ENCODE measurements around the gene NPFF. TPM values are rescaled to one million over a fixed set of nuclear protein-coding genes. Genes with fewer than 3 reads are reported as not detected.

The NPFF gene
- total RNA-seq, 1 donor from 2014 or later = not detected

- no peaks in the 10 kb centered on the region for H3K27me3 ChIP-seq (ENCODE audit: control insufficient read depth, insufficient read depth, low read length)
- TF ChIP-seq CTCF (IDR thresholded peaks at IDR 0.05; ENCODE audit: insufficient read depth, low read length, poor library complexity, severe bottlenecking) = no peak
- DNase-seq (ENCODE audit: low read depth) = no peak
- H3K36me3 ChIP-seq (ENCODE audit: control insufficient read depth, insufficient read depth, low read length) = no peaks in the 10 kb centered on the region
- H3K4me3 ChIP-seq (ENCODE audit: low read depth, low read length) = no peak overlapping the region
These were observed 6.6 kb upstream of the NPFF start for GRCh38 chr12:53513712-53514410.

- no peaks in the 10 kb centered on the region for H3K27me3 ChIP-seq (ENCODE audit: control insufficient read depth, insufficient read depth, low read length)
- no peak overlapping the region for H3K4me3 ChIP-seq (ENCODE audit: low read depth, low read length)
- H3K36me3 ChIP-seq (ENCODE audit: control insufficient read depth, insufficient read depth, low read length) = peaks cover 2% of the 10 kb centered on the region
- TF ChIP-seq CTCF (IDR thresholded peaks at IDR 0.05; ENCODE audit: insufficient read depth, low read length, poor library complexity, severe bottlenecking) = no peak
- no peak for DNase-seq (ENCODE audit: low read depth)
These were observed 3.0 kb upstream of the NPFF start for GRCh38 chr12:53510181-53510812.

- H3K27me3 ChIP-seq (ENCODE audit: control insufficient read depth, insufficient read depth, low read length) = no peaks in the 10 kb centered on the region
- H3K4me3 ChIP-seq (ENCODE audit: low read depth, low read length) = no peak overlapping the region
- peaks cover 5% of the 10 kb centered on the region for H3K36me3 ChIP-seq (ENCODE audit: control insufficient read depth, insufficient read depth, low read length)
- no peak for DNase-seq (ENCODE audit: low read depth)
- peak; percentile 93 for TF ChIP-seq CTCF (IDR thresholded peaks at IDR 0.05; ENCODE audit: insufficient read depth, low read length, poor library complexity, severe bottlenecking)
These were observed 1.4 kb upstream of the NPFF start for GRCh38 chr12:53508534-53509170.

- DNase-seq (ENCODE audit: low read depth) = no peak
- no peaks in the 10 kb centered on the region for H3K27me3 ChIP-seq (ENCODE audit: control insufficient read depth, insufficient read depth, low read length)
- peaks cover 5% of the 10 kb centered on the region for H3K36me3 ChIP-seq (ENCODE audit: control insufficient read depth, insufficient read depth, low read length)
- no peak overlapping the region for H3K4me3 ChIP-seq (ENCODE audit: low read depth, low read length)
- no peak for TF ChIP-seq CTCF (IDR thresholded peaks at IDR 0.05; ENCODE audit: insufficient read depth, low read length, poor library complexity, severe bottlenecking)
These were observed 260 bp upstream of the NPFF start for GRCh38 chr12:53507603-53507885.

GRCh38 chr12:53506450-53506785, 866 bp downstream of the NPFF start:
- no peak overlapping the region for H3K4me3 ChIP-seq (ENCODE audit: low read depth, low read length)
- no peaks in the 10 kb centered on the region for H3K27me3 ChIP-seq (ENCODE audit: control insufficient read depth, insufficient read depth, low read length)
- H3K36me3 ChIP-seq (ENCODE audit: control insufficient read depth, insufficient read depth, low read length) = peaks cover 5% of the 10 kb centered on the region
- no peak for DNase-seq (ENCODE audit: low read depth)
- no peak for TF ChIP-seq CTCF (IDR thresholded peaks at IDR 0.05; ENCODE audit: insufficient read depth, low read length, poor library complexity, severe bottlenecking)

Data from kidney epithelial cell (primary cell).